HS-27A (cell line): Measurements from ENCODE around the gene DIO1.
"Not testable (repeated sequence)": the region's sequence is repeated elsewhere in the genome, so short reads cannot be mapped to it uniquely, and the experiment has no call there.

Experiments
- DNase-seq: peaks from one replicate; pipeline ENCODE4 v3.0.0-alpha.2; 2012; ENCODE audit warnings: low read depth, missing footprints

Gene DIO1

DNA sequence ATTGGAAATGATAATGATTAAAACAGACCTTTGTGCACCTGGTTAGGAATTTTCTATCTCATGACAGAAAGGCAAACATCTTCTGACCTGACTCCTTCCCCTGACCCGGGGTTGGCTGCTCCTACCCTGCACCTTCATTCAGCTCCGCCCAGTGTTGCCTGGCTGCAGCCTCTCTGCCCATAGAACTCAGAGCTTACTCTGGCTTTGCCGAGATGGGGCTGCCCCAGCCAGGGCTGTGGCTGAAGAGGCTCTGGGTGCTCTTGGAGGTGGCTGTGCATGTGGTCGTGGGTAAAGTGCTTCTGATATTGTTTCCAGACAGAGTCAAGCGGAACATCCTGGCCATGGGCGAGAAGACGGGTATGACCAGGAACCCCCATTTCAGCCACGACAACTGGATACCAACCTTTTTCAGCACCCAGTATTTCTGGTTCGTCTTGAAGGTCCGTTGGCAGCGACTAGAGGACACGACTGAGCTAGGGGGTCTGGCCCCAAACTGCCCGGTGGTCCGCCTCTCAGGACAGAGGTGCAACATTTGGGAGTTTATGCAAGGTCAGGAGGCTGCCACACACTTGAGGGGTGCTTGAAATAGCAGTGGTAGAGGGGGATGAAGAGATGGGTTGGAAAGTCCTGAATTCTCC lies at the start of gene DIO1:
TSS of gene DIO1 (plus strand) at position 189 of the 638 bp plus-strand sequence. CDS start at position 213, 24 bp downstream.
- no peak for DNase-seq

DNA sequence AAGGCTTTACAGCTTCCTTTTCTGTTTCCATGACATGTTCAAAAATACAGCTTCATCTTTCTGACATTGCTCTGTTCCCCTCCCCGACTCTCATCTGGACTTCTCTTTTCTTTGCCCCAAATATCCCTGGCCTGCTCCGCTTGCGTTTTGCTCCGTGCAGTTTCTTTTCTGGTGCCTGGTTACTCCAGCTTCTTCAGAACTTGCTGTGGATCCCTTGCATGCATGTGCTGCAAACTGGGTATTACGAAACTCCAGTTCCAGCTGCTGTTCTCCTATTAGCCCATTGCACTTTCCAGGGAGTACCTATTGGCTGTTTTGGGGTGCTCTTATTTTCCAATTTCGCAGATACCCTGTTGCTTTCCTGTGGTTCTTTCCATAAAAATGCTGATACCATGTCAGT lies 46.0 kb upstream of the DIO1 start:
- DNase-seq: no peak

DNA sequence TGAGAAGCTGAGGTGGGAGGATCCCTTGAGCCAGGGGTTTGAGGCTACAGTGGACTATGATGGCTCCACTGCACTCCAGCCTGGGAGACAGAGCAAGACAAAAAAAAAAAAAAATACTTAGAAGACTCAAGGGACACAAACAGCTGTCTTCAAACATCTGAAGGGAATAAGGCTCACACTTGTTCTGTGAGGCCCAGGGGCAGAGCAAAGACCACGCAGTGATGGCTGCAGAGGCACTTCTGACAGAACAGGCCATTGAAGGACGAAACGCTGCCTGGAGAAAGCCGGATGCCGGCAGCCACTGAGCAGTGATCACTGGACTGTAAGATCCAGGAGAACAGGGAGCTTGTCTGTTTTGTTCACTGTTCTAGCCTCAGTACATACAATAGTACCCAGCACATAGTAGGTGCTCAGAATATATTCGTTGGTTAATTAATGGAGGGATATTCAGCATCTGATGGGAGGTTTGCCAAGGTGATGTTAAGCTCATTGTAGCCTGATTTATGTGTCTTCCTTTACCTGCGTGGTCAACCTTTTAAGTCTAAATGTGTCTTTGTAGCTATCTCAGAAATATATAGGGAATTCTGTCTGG lies 43.8 kb upstream of the DIO1 start:
- DNase-seq: no peak

DNA sequence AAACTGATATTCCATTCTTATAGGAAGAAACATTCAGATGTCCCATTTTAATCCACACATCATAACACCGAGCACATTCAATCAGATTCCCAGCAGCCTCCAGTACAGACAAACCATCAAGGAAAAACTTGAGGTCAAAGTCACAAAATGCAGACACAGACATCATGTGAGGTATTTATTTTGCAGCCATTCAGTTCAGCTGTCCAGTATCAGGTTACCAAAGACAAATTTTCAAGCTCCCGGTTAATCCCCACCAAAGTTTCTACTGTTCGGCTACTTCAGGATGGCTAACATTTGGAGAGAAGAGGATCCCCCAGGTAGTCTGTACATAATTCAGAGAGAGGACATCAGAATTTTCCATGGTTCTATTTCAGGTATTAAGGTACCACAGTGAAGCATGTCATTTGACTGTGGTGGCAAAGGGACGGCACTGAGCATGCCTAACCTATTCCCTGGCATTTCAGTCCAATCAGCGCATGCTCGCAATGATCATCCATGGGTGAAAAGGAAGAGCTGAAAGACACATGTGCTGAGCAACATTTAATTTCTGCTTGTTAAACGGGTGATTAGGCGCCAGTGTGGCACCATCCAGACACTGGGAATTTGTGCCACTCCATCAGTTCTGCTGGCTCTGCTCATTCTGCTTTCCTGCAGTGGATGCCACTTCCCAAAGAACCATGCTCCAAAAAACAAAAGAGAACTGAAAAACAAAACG lies 42.3 kb upstream of the DIO1 start:
- no peak for DNase-seq

DNA sequence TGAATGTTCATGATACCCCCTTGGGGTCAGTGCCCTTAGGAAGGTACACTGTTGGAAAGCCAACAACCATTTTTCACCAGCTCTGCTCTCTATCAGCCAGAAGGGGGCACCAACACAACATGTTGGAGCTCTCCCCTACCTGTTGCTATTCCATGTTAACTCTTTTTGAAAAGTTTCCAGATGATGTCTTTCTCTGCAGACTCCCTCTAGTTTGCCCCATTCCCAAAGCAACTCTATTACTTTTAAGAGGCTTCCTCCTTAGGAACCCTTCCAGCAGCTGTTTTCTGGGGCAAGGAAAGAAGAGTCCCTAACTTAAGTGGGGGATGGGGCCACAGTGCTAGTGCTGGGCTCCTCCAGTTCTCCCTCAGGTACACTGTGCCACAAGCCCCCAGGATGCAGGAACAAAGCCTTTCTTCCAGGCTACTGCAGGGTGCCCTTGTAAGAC lies 33.0 kb upstream of the DIO1 start:
- peak; percentile 29 for DNase-seq

DNA sequence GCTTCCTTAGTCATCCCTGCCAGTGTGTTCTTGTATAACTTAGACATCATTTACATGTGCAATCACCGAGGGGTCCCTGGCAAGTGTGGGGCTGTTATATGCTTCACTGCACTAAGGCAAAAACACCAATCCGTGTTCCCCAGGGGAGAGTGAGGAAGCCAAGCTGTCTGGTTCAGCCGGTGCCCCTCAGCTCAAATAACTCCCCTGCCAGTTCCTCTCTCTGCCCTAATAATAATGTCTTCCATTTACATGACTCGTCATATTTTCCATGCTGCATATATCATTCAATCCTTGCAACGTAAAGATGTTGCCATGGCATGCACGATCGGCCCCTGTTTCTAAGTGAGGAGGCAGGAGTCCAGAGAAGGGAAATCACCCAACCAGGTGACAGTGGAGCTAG lies 31.5 kb upstream of the DIO1 start:
- DNase-seq: no peak

DNA sequence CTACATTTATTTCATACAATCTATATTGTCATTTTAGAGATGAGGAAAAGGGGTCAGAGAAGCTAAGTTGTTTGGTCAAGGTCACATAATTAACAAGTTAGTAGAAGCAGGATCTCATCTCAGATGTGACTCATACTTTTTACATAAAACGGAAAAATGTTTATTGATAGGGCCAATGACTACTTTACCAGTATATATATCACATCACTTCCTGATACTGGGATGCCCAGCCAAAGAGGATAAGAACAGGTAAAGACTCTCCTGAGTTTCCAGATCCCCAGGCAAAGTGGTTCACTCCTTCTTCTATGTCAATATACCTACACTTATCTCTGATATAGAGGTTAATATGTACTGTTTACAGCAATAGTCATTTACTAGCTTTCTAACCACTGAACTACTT lies 25.4 kb upstream of the DIO1 start:
- DNase-seq: no peak

DNA sequence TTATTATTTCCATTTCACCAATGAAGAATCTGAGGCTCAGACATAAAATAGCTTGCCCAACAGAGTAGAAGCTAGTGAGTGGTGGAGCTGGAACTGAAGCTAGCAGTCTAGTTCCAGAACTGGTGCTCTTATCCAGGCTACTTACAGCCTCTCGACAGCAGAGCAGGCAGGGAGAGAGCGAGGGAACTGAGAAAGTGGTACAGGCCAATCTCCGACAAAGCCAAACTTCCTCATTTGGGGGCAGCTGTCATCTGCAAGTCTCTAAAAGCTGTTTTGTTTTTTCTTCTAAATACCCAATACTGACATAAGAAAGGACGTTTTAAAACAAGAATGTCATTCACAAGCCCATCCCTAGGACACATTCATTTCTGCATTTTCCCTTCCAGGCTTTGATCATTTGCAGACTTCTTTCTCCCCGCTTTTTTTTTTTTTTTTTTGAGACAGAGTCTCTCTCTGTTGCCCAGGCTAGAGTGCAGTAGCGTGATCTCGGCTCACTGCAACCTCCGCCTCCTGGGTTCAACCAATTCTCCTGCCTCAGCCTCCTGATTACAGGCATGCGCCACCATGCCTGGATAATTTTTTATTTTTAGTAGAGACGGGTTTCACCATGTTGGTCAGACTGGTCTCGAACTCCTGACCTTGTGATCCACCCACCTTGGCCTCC lies 24.4 kb upstream of the DIO1 start:
- DNase-seq: no peak

DNA sequence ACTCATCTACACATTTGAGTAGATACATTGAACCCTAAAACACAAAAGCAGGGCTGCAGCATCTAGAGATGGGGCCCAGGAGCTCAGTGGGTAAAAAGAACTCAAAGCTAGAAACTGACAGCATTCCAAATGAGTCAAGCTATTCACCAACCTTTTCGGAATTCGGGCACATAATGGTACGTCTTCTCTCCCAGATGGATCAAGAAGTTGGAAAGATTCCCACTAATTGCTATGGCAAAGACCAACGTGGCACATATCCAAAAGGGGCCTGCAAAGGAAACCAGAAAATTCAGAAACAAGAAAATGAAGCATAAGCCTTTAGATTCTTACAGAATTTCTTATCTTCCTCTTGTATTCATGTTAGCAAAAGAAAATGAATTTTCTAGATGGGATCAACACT lies 22.8 kb upstream of the DIO1 start:
- DNase-seq: no peak

DNA sequence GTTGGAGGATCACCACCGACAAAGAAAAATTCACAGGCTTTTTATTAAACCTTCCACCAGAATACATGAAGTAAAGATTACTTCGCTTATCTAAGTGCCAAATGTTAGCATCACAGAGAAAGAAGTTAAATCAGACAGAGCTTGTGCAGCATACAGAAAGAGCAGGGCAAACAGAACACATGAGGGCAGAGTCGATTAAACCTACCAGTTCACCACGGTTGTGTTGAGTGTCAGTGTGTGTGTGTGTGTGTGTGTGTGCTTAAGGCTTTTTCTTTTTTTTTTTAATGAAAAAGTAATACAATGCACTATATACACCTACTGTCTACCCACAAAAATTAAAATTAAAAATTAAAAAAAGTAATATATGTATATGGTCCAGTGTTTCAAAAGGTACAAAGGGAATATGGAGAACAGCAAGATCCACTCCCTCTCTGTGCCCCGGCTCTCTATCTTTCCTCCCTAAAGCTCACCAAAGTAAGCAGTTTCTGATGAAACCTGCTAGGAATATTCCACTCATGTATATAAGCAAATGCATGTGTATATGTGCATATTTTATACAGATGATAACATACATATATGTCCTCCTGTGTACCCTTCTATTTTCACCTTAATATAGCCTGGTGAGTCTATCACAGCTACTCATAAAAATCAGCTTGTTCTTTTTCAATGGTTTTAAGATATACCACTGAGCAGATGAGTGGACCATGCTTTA lies 22.1 kb upstream of the DIO1 start:
- no peak for DNase-seq

DNA sequence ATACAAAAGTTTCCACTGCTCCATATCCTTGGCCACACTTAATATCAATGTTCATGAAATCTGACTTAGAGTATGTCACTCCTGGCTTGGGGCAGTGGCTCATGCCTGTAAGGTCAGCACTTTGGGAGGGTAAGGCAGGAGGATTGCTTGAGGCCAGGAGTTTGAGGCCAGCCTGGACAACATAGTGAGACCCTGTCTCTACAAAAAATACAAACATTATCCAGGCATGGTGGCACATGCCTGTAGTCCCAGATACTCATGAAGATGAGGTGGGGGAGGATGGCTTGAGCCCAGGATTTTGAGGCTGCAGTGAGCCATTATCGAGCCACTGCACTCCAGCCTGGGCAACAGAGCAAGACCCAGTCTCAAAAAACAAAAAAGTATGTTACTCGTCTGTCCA lies 18.8 kb upstream of the DIO1 start:
- not testable (repeated sequence) for DNase-seq

DNA sequence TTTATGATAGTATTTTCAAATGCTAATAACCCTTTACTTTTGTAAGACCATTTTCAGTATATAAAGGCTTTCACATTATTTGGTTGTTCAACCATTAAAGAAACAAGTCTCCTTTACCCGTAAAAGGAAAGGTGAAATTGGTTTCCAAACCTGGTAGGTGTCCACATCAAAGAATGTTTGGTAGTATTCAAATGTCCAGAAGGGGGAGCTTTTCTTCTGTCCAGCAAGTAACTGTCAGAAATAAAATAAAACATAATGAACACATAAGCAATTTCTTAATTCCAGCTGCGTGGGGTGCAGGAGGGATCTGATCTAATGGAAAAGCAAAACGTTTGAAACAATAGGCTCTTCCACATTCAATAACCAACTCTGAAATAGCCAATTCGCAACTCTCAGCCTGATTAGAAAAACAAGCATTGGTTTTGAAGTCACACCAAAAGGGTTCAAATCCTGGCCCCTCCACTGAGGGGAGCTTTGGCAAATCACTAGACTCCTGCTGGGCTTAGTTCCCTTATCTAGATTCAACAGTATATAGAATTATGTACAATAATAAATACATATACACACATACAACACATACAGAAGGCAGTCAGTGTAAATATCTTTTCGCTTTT lies 15.4 kb upstream of the DIO1 start:
- DNase-seq: no peak

DNA sequence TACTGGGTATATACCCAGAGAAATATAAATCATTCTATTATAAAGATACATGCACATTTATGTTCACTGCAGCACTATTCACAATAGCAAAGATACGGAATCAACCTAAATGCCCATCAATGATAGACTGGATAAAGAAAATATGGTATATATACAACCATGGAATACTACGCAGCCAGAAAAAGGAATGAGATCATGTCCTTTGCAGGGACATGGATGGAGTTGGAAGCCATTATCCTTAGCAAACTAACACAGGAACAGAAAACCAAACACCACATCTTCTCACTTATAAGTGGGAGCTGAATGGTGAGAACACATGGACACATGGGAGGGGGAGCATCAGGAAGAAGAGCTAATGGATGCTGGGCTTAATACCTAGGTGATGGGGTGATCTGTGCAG lies 12.1 kb upstream of the DIO1 start:
- DNase-seq: not testable (repeated sequence)

DNA sequence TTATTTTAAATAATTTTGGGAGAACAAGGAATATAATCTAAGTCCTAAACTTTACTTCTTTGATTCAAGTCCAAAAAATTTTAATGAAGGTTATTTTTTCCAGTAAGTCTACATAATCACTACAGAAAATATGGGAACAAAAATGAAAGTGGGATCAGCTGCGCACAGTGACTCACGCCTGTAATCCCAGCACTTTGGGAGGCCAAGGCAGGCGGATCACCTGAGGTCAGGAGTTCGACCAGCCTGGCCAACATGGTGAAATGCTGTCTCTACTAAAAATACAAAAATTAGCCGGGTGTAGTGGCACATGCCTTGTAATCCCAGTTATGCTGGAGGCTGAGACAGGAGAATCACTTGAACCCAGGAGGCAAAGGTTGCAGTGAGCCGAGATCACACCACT lies 10.4 kb upstream of the DIO1 start:
- DNase-seq: not testable (repeated sequence)

DNA sequence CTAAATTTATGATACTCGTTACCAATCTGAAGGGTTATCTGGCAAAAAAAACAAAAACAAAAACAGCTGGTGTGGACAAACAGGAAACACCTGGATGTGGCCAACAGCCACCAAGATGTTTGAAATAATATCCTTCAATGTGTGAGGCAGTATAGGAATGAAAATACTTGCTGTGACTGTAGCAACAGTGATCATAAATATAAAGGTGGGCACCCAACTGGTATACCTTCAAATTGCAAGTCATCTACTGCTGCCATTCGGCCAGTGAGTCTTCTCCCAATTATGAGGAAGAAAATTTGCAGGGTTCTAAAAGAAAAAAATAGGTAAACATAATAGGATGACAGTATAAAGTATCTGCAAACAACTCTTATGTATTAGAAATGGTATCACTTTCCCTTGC lies 5.3 kb upstream of the DIO1 start:
- DNase-seq: no peak

DNA sequence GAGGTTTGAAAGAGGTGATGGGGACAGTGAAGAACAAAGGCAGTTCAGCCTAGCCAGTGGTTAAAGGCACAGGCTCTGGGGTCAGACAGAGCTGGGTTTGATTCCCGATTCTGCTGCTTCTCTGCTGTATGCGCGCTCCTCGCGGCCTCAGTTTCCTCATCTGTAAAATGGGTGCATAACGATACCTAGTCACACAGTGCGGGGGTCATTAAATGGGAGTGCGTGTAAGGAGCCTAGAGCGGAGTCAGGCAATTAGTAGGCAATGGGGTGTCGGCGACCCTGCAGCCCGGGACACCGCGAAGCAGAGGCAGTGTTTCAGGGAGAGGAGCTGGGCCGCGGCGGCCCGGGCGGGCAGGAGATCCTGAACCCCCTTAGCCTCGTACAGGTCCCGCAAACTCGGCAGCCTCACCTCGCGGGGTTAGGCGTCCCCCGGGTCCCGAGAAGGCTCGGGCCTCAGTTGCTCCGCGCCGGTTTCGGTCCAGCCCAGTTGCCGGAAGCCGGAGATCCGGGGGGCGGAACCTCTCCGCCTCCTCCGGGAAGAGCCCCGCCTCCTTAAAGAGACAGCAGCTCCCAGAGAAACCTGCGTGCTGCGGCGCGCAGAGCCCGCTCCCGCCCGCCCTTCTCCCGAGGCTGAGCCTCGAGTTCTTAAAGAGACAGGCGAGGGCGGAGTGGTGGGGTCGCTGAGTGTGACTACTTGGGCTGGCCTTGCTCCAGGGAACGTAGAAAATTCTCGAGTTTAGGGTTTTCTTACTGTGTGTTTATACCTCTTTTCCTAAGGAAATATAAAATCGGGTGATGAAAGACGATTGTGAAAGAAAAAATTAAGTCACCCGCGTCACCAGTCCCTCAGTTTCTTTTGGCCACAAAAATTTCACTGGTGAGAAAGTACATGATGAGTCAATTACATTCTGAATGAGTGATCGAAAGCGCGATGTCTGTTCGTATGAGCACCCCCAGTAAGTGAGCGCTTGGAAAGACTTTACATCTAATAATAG lies 4.4 kb upstream of the DIO1 start, which contains the start of gene YIPF1:
TSS of gene YIPF1 (minus strand) at position 494 of the 995 bp plus-strand sequence. CDS start 860 bp downstream, outside the sequence.
- peak; percentile 69 for DNase-seq

DNA sequence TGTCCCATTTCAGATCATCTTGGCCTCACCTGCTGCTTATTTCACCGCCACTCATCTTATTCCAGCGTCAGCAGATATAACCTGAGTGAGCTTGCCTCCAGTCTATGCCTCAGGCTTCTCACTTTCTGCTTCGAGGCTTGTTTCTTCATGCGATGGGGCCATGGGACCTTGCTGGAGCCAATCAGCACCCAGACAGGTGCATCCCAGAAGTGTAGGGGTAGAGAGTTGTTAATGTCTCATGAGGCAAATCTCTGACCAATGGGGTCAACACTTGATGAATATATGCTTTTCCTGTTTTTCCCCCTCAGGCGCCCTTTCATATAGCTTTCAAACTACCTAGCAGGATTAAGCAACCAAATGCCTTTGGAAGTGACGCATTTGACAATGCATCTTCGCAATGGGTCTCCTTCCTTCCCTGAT lies 3.5 kb upstream of the DIO1 start:
- DNase-seq: no peak

DNA sequence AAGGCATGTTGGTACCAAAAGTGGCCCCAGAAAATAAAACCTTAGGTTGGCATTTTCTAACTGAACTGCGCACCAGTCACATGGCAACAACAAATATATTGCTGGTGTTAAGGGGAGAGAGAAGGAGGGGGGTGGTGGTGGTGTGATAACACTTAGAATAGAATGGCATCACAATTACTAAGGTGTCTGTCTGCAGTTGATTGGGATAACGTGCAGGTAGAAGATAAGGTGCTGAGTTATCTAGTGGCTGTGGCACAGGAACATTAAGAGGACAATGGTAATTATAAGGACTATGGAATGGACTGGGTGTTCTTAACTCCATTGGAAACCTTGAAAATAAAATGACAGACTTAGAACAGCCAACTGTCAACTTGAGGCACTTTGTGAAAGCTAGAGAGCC lies 3.0 kb upstream of the DIO1 start:
- no peak for DNase-seq

DNA sequence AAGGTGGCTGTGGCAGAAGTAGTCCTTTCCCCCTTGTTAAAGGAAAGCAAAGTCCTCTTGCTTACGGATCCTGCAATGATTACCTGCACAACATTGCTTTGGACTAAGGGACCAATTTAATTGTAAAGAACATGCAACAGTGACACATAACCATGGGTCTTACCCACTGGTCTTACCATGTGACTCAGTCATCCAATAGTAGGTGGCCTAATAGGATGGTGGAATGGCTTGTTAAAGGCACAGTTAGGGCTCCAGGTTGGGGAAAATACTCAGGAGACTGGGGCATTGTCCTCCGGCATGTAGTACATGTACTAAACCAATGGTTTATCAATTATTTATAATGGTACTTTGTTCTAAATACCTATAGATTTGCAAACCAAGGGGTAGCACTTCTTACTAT lies 2.3 kb upstream of the DIO1 start:
- no peak for DNase-seq

DNA sequence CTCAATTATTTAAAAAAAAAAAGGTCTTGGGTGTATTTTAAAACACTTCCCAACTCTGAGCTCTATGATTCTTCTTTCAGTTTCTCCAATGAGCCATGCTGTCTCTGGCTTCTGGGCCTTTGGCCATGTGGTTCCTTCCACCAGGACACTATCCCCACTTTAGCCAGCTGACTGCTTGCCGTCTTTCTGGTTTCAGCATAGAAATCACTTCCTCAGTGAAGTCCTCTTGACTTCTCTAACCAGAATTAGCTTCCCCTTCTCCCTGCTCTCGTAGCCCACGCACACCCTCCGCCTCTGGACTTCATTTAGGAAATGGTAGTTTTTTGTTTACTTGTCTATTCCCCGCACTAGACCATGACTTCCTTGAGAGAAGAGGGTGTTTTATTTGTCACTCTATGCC lies 1.1 kb upstream of the DIO1 start:
- no peak for DNase-seq
